Adrenal gland (tissue), 12 donors: ENCODE data around the gene CTRB1. TPM values are rescaled to one million over a fixed set of nuclear protein-coding genes. Genes with fewer than 3 reads are reported as not detected.

ENCODE experiments used
- DNase-seq, 7 donors: peaks; one replicate each; pipeline ENCODE4 v3.0.0-alpha.2; 2019 to 2020
- H3K27ac ChIP-seq, 5 donors: fragments of 200-600 bp; sonication (generic) in 4 of 5; 1 replicate in 3 of 5; 2 replicates in 2 of 5; pipeline versions ENCODE4 v1.5.1 to v1.8.0; 2016 to 2020; ENCODE audit warnings: mild to moderate bottlenecking in 1 of 5
- H3K27me3 ChIP-seq: fragments of 200-600 bp; 2 replicates; pipeline ENCODE4 v1.8.0; 2021
- H3K36me3 ChIP-seq, 2 donors: fragments of 200-600 bp; replicated peaks in 1 of 2; 1 replicate in 1 of 2; 2 replicates in 1 of 2; pipeline versions ENCODE4 v1.5.1 to v1.8.0; 2018 to 2022
- H3K4me1 ChIP-seq, 2 donors: fragments of 200-600 bp; replicated peaks in 1 of 2; 1 replicate in 1 of 2; 2 replicates in 1 of 2; pipeline versions ENCODE4 v1.5.1 to v1.8.0; 2018 to 2021
- H3K4me3 ChIP-seq, 4 donors: fragments of 200-600 bp; sonication (generic) in 3 of 4; one replicate each; pipeline ENCODE4 v1.5.1; 2016 to 2018
- H3K9me3 ChIP-seq, 3 donors: fragments of 200-600 bp; sonication (generic) in 1 of 3; replicated peaks in 1 of 3; 1 replicate in 2 of 3; 2 replicates in 1 of 3; pipeline versions ENCODE4 v1.5.1 to v1.8.0; 2016 to 2021
- POLR2A ChIP-seq, 2 donors: fragments of 450-650 bp; IDR thresholded peaks; one replicate each; pipeline ENCODE4 v1.6.1; 2017; ENCODE audit warnings: antibody characterized with exemption in 2 of 2, mild to moderate bottlenecking in 2 of 2, moderate library complexity in 1 of 2
- WGBS, 4 donors: extraction: QIAGEN DNeasy Blood & Tissue Kit in 2 of 4; methylation state at CpG; one replicate each; pipeline versions ENCODE4 v1.1.5 to v1.1.7; 2013 to 2017; 5-methylcytosine and 5-hydroxymethylcytosine counted together
- intact Hi-C, 2 donors: fragments of 100-400 bp; cut with DNase I; formaldehyde crosslinking; loops; one replicate each; pipeline versions ENCODE4 v1.14.1 to v1.15.0; 2022 to 2023
- polyA plus RNA-seq, 3 donors: library from polyadenylated mRNA; stranded (reverse); fragments of 200-250 nt in 2 of 3; fragments of 350-450 nt in 1 of 3; fragmentation: Illumina TruSeq in 1 of 3; extraction: RNeasy Lipid Tissue Mini Kit (QIAGEN cat#74804) in 1 of 3; gene quantifications; one replicate each; pipeline ENCODE4 v1.2.3, GENCODE V29; 2013 to 2014
- total RNA-seq, 9 donors: library from RNA; depleted of rRNA in 4 of 9; stranded (reverse); fragments of >200 nt in 4 of 9; fragments of 120-200 nt in 1 of 9; fragmentation: NEBNext Ultra II Directional in 1 of 9; extraction: Animal tissue kit (Norgen Biotek cat#: 25700) in 1 of 9; gene quantifications; one replicate each; pipeline versions ENCODE4 v1.1.0 to v1.2.4, GENCODE V29; 2013 to 2023
- TF ChIP-seq, protein P1 (sequence below), 6 experiments: fragments of 450-650 bp in 4 of 6; fragments of 200-600 bp in 2 of 6; sonication (generic) in 1 of 6; IDR thresholded peaks; 1 replicate in 5 of 6; 2 replicates in 1 of 6; pipeline versions ENCODE4 v1.5.1 to v1.8.0; 2016 to 2021; ENCODE audit warnings: antibody characterized with exemption in 6 of 6, mild to moderate bottlenecking in 2 of 6, moderate library complexity in 1 of 6
- donor health status: healthy with polysubstance abuse.
- donor health status: Bipolar disorder and iron deficiency.
- donor health status: DM: yes; HTN: yes; CAD: no.
- donor health status: DM: no; HTN: no; CAD: no.
- donor health status: DM: no; HTN: no; CAD: no.
- donor health status: DM: yes; HTN: yes; CAD: no.

The CTRB1 gene
- total and polyA plus RNA-seq, 12 donors, result 0.67 to 9.9 (median 2.0) TPM; not detected in 3

DNA sequence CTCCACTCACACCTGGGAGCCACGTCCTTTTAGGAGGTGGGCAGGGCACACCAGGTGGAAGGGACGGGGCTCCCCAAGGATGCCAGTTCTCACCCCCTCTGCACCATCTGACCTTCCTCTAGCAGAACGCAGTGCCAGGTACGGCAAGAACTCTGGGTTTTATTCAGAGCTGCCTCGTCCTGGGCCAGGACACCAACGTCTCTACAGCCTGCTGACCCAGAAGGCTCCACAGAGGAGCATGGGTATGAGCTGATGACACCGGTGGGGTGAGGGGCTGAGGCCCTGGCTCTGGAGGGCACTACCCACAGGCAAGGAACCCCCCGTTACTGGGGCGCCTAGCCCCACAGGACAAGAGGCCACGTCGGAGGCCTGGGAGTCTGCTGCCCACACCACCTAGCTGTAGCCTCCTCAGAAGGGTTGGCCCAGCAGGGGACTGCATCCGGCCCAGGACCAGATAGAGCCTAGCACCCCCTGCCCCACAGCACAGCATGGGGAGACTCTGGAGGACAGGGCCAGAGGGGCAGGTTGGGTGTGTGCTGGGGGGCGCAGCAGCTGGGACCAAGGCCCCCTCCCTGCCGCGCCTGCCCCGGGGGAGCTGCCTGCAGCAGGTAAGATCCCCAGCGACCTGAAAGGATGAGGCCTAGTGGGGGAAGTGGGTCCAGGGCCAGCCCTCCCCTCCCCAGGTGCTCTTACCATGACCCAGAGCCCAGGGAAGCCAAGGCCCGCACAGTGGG lies 18.8 kb downstream of the CTRB1 start:
- H3K4me3 ChIP-seq, result no peak overlapping the region
- WGBS, 4 donors, result 81 to 85% (median 84%) methylated on average over 8 to 18 of the region's 18 CpGs; no CpG with 5 or more reads in 1 of the 4 donors
- TF ChIP-seq, protein P1, sequence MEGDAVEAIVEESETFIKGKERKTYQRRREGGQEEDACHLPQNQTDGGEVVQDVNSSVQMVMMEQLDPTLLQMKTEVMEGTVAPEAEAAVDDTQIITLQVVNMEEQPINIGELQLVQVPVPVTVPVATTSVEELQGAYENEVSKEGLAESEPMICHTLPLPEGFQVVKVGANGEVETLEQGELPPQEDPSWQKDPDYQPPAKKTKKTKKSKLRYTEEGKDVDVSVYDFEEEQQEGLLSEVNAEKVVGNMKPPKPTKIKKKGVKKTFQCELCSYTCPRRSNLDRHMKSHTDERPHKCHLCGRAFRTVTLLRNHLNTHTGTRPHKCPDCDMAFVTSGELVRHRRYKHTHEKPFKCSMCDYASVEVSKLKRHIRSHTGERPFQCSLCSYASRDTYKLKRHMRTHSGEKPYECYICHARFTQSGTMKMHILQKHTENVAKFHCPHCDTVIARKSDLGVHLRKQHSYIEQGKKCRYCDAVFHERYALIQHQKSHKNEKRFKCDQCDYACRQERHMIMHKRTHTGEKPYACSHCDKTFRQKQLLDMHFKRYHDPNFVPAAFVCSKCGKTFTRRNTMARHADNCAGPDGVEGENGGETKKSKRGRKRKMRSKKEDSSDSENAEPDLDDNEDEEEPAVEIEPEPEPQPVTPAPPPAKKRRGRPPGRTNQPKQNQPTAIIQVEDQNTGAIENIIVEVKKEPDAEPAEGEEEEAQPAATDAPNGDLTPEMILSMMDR (IDR thresholded peaks at IDR 0.05), result no peak
- TF ChIP-seq POLR2A (IDR thresholded peaks at IDR 0.05), result no peak
- intact Hi-C loops, result loop anchor here (5.0 kb wide), 2 partner anchors 150 to 160 kb away; no protein-coding TSS in a partner anchor
- H3K9me3 ChIP-seq, result no peaks in the 10 kb centered on the region
- H3K36me3 ChIP-seq, result peaks cover 0 to 39% of the 10 kb centered on the region in 2 donors
- H3K4me1 ChIP-seq, result peaks cover 18 to 32% of the 10 kb centered on the region in 2 donors
- peak overlapping the region in 4 of 5 donors; percentile 50 to 95 (median 88) for H3K27ac ChIP-seq
- no peaks in the 10 kb centered on the region for H3K27me3 ChIP-seq
- peak in 1 of 7 donors; percentile 25 for DNase-seq

DNA sequence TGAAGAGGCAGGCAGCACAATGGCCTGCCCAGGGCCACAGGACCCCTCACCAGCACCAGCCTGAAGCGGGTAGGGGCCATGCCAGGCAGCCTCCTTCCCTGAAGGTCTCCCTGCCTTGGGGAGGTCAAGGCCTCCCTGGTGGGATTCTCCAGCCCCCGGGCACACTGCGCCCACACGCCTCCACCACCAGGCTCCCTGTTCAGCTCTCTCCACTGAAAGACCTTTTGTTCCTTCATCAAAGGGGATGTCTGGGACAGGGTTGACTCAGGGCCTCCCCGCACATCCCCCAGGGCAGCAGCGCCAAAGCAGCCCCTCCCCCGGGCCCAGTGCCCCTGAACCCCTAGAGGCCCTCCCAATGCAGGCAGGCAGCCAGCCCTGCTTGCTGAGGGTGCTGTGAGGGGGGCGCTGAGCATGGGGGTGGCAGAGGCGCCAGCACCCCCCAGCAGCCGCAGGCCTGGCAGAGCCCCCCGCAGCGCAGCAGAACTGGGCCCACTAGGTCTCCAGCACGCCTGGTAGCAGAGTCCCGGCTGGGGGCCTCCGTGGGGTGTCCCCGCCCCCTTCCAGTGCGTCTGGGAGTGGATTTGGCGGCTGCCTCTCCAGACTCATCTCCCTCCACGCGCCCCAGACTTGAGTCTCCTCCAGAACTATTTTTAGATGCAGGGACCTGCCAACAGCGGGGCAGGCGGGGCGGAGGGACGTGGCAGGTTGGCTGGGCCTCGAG lies 19.5 kb downstream of the CTRB1 start:
- Histone ChIP-seq H3K27me3 (no peaks in the 10 kb centered on the region), H3K4me1 (peaks cover 18 to 34% of the 10 kb centered on the region in 2 donors), H3K4me3 (peak overlapping the region in 1 of 4 donors; percentile 2), H3K27ac (peak overlapping the region in 4 of 5 donors; percentile 68 to 95 (median 88)), H3K9me3 (no peaks in the 10 kb centered on the region), H3K36me3 (peaks cover 0 to 37% of the 10 kb centered on the region in 2 donors)
- 0 to 42% (median 27%) methylated on average over 1 to 25 of the region's 25 CpGs for WGBS, 4 donors
- peak; percentile 87 to 97 (median 94) for DNase-seq
- intact Hi-C loops, result loop anchor here (5.0 kb wide), 2 partner anchors 149 to 159 kb away; no protein-coding TSS in a partner anchor
- TF ChIP-seq, protein P1 (IDR thresholded peaks at IDR 0.05), result peak in 1 of 6 experiments; percentile 29
- no peak for TF ChIP-seq POLR2A (IDR thresholded peaks at IDR 0.05)

DNA sequence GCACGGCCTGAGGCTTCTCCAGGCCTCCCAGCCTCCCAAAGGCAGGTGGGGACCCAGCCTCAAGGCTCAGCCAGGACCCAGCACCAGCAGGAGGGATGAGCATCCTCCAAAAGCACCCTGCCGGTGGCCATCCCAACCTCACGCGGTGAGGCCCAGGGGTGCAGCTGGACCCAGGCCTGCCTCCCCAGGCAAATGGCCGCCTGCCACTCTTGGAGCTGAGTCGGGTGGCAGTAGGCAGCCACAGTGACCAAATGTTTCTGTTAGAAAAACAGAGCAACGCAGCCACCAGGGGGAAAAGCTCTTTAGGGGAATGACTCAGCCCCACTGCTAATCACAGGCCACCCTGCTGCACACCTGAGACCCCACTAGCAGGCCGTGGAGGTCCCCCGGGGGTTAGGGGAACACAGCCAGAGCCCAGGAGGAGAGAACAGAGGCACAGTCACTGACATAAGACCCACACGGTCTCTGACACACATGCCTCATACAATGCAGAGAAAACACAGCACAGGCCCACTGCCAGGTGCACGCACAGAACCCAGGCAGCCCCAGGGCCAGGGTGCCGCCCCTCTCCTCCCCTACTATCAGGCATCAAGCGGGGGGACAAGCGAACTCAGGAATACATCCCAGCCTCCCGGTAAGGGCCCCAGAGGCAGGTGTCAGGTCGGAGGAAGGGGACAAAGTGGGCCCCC lies 20.2 kb downstream of the CTRB1 start:
- Histone ChIP-seq H3K27me3 (no peaks in the 10 kb centered on the region), H3K4me3 (peak overlapping the region in 1 of 4 donors; percentile 2), H3K36me3 (peaks cover 0 to 37% of the 10 kb centered on the region in 2 donors), H3K4me1 (peaks cover 20 to 41% of the 10 kb centered on the region in 2 donors), H3K27ac (peak overlapping the region in 4 of 5 donors; percentile 68 to 95 (median 88)), H3K9me3 (no peaks in the 10 kb centered on the region)
- 45 to 61% (median 49%) methylated on average over 7 to 16 of the region's 16 CpGs for WGBS, 4 donors
- TF ChIP-seq, protein P1 (IDR thresholded peaks at IDR 0.05), result peak in 4 of 6 experiments; percentile 28 to 47 (median 38)
- no peak for TF ChIP-seq POLR2A (IDR thresholded peaks at IDR 0.05)
- intact Hi-C loops, result loop anchor here (5.0 kb wide), 2 partner anchors 148 to 158 kb away; no protein-coding TSS in a partner anchor
- DNase-seq, result peak in 2 of 7 donors; percentile 48 to 61
